GM19043 (cell line): ENCODE data around the gene HSBP1L1.

Experiments
- ATAC-seq: cut with Tn5 transposase; IDR thresholded peaks from one replicate; pipeline ENCODE4 v1.9.1; 2021; ENCODE audit warnings: low read depth; ENCODE audit not compliant: unreplicated experiment

HSBP1L1 gene

GRCh38 chr18:79944126-79944731, 20.2 kb upstream of the HSBP1L1 start:
- ATAC-seq: no peak

- no peak for ATAC-seq
Observed at GRCh38 chr18:79944746-79945117, 19.7 kb upstream of the HSBP1L1 start.

GRCh38 chr18:79945118-79946042, 19.1 kb upstream of the HSBP1L1 start:
- no peak for ATAC-seq

GRCh38 chr18:79947054-79947755, 17.2 kb upstream of the HSBP1L1 start:
- ATAC-seq: no peak

- ATAC-seq: no peak
Observed at GRCh38 chr18:79947881-79948610, 16.4 kb upstream of the HSBP1L1 start.

- ATAC-seq: no peak
Observed at GRCh38 chr18:79948719-79949411, 15.6 kb upstream of the HSBP1L1 start.

- no peak for ATAC-seq
Observed at GRCh38 chr18:79949697-79950487, 14.6 kb upstream of the HSBP1L1 start.

GRCh38 chr18:79950515-79951341, 13.7 kb upstream of the HSBP1L1 start:
- no peak for ATAC-seq

- ATAC-seq: peak; percentile 76
Observed at GRCh38 chr18:79951545-79952455, 12.6 kb upstream of the HSBP1L1 start, which contains the start of gene SLC66A2. TSS of gene SLC66A2 (minus strand) at chr18:79951653. CDS start at chr18:79950926, 727 bp downstream.

GRCh38 chr18:79952456-79952995, 11.9 kb upstream of the HSBP1L1 start:
- no peak for ATAC-seq

- no peak for ATAC-seq
Observed at GRCh38 chr18:79952996-79953559, 11.4 kb upstream of the HSBP1L1 start.

GRCh38 chr18:79953971-79954651, 10.3 kb upstream of the HSBP1L1 start:
- no peak for ATAC-seq

- ATAC-seq: no peak
Observed at GRCh38 chr18:79954791-79955190, 9.7 kb upstream of the HSBP1L1 start.

GRCh38 chr18:79955302-79956075, 9.0 kb upstream of the HSBP1L1 start:
- no peak for ATAC-seq

- ATAC-seq: no peak
Observed at GRCh38 chr18:79956276-79956675, 8.2 kb upstream of the HSBP1L1 start.
